HCT116 (cell line): Measurements from ENCODE around the gene MTUS2. TPM values are rescaled to one million over a fixed set of nuclear protein-coding genes. Genes with fewer than 3 reads are reported as not detected.

ENCODE experiments used
- ATAC-seq: fragments of 200-7000 bp; cut with Tn5 transposase; 2 replicates; pipeline ENCODE4 v1.9.1; 2020; ENCODE audit warnings: mild to moderate bottlenecking, moderate library complexity
- BruUV-seq: library from RNA; stranded (reverse); fragments of 400-500 nt; replicated peaks from 2 replicates; lab custom pipeline; 2021; lab: Mats Ljungman, UMichigan
- CTCF ChIA-PET: fragments of 300-600 bp; sonication (Branson Sonifier 250); formaldehyde crosslinking; loops from one replicate; lab custom pipeline; 2021; ENCODE audit warnings: antibody characterized with exemption; lab: Charles Lee
- POLR2A ChIA-PET: fragments of 300-600, 350-600 bp; sonication (Branson Sonifier 250); formaldehyde crosslinking; loops from one replicate; lab custom pipeline; 2021; ENCODE audit warnings: antibody characterized with exemption; lab: Charles Lee
- RAD21 ChIA-PET, 2 experiments: fragments of 300-600 bp; sonication (Branson Sonifier 250); formaldehyde crosslinking; loops; one replicate each; lab custom pipeline; 2023; ENCODE audit warnings: low total read pairs in 2 of 2; ENCODE audit not compliant: uncharacterized antibody in 2 of 2, unreplicated experiment in 2 of 2, low non-redundant PET in 1 of 2; lab: Charles Lee
- DNase-seq: peaks from one replicate; pipeline ENCODE4 v3.0.0-alpha.2; 2010; ENCODE audit warnings: low read depth, low spot score
- H2AFZ ChIP-seq: fragments of 200-600 bp; shearing (Covaris generic), sonication (generic); 2 replicates; pipeline ENCODE4 v1.6.1; 2017; ENCODE audit warnings: low read depth, mixed run types, mixed read lengths, antibody characterized with exemption, low read length; ENCODE audit not compliant: poor library complexity, severe bottlenecking
- H3K27ac ChIP-seq: 2 replicates; pipeline ENCODE4 v1.5.1; 2012; ENCODE audit warnings: low read depth, low read length
- H3K27me3 ChIP-seq: fragments of 200-600 bp; sonication (generic); 2 replicates; pipeline ENCODE4 v1.6.1; 2016; ENCODE audit warnings: mixed run types, low read length, mixed read lengths; ENCODE audit not compliant: insufficient read depth
- H3K36me3 ChIP-seq, 2 experiments: fragments of 200-500 bp in 1 of 2; fragments of 200-600 bp in 1 of 2; sonication (Bioruptor generic) in 1 of 2; sonication (generic) in 1 of 2; 2 replicates each; pipeline versions ENCODE4 v1.5.1 to v1.6.1; 2014 to 2016; ENCODE audit warnings: low read length in 2 of 2, inconsistent platforms in 1 of 2, mixed read lengths in 1 of 2, mixed run types in 1 of 2; ENCODE audit not compliant: insufficient read depth in 2 of 2, control insufficient read depth in 1 of 2
- H3K4me1 ChIP-seq, 2 experiments: fragments of 200-600 bp in 1 of 2; sonication (generic) in 1 of 2; 2 replicates each; pipeline versions ENCODE4 v1.5.1 to v1.6.1; 2012 to 2017; ENCODE audit warnings: low read length in 2 of 2, inconsistent platforms in 1 of 2, mild to moderate bottlenecking in 1 of 2, mixed read lengths in 1 of 2, mixed run types in 1 of 2, moderate library complexity in 1 of 2; ENCODE audit not compliant: insufficient read depth in 2 of 2, control insufficient read depth in 1 of 2
- H3K4me2 ChIP-seq: fragments of 200-600 bp; sonication (generic); 2 replicates; pipeline ENCODE4 v1.6.1; 2017; ENCODE audit warnings: mixed run types, low read length, mixed read lengths
- H3K4me3 ChIP-seq, 2 experiments: fragments of 200-600 bp in 1 of 2; sonication (generic) in 1 of 2; replicated peaks in 1 of 2; 2 replicates each; pipeline ENCODE4 v1.5.1; 2011 to 2016; ENCODE audit warnings: low read length in 2 of 2, control low read depth in 1 of 2, low read depth in 1 of 2, mild to moderate bottlenecking in 1 of 2, mixed read lengths in 1 of 2, mixed run types in 1 of 2
- H3K79me2 ChIP-seq: fragments of 200-600 bp; sonication (generic); 2 replicates; pipeline ENCODE4 v1.6.1; 2017; ENCODE audit warnings: mild to moderate bottlenecking, mixed run types, low read length, moderate library complexity, mixed read lengths; ENCODE audit not compliant: insufficient read depth
- H3K9ac ChIP-seq: fragments of 200-600 bp; sonication (generic); 2 replicates; pipeline ENCODE4 v1.6.1; 2016; ENCODE audit warnings: low read length, mixed read lengths
- H3K9me2 ChIP-seq: fragments of 200-600 bp; sonication (generic), shearing (Covaris generic); 2 replicates; pipeline ENCODE4 v1.6.1; 2017; ENCODE audit warnings: mixed run types, mild to moderate bottlenecking, moderate library complexity; ENCODE audit not compliant: insufficient read depth
- H3K9me3 ChIP-seq, 2 experiments: fragments of 200-500 bp in 1 of 2; fragments of 200-600 bp in 1 of 2; sonication (Bioruptor generic) in 1 of 2; sonication (generic) in 1 of 2; 2 replicates each; pipeline ENCODE4 v1.6.1; 2014 to 2017; ENCODE audit warnings: low read length in 2 of 2, mixed read lengths in 2 of 2, inconsistent platforms in 1 of 2, low read depth in 1 of 2, mild to moderate bottlenecking in 1 of 2, mixed run types in 1 of 2, moderate library complexity in 1 of 2; ENCODE audit not compliant: control insufficient read depth in 1 of 2, insufficient read depth in 1 of 2
- H4K20me1 ChIP-seq: fragments of 200-600 bp; sonication (generic), shearing (Covaris generic); 2 replicates; pipeline ENCODE4 v1.6.1; 2017; ENCODE audit warnings: mixed run types, mild to moderate bottlenecking, moderate library complexity; ENCODE audit not compliant: insufficient read depth
- CBX3 ChIP-seq: IDR thresholded peaks from 2 replicates; pipeline ENCODE4 v1.6.1; 2012; ENCODE audit warnings: low read depth
- CEBPB ChIP-seq: IDR thresholded peaks from 2 replicates; pipeline ENCODE4 v1.6.1; 2012; ENCODE audit warnings: low read depth
- EGR1 ChIP-seq: IDR thresholded peaks from 2 replicates; pipeline ENCODE4 v1.6.1; 2012; ENCODE audit warnings: low read depth
- ELF1 ChIP-seq: IDR thresholded peaks from 2 replicates; pipeline ENCODE4 v1.6.1; 2012; ENCODE audit warnings: low read depth, borderline replicate concordance
- EZH2 ChIP-seq: fragments of 200-600 bp; sonication (generic); IDR thresholded peaks from 2 replicates; pipeline ENCODE4 v1.6.1; 2017; ENCODE audit warnings: antibody characterized with exemption, mixed run types
- EZH2phosphoT487 ChIP-seq: fragments of 200-600 bp; IDR thresholded peaks from 2 replicates; pipeline ENCODE4 v1.6.1; 2018; ENCODE audit warnings: antibody characterized with exemption, borderline replicate concordance
- FOSL1 ChIP-seq: IDR thresholded peaks from 2 replicates; pipeline ENCODE4 v1.6.1; 2012; ENCODE audit warnings: low read depth
- MAX ChIP-seq: IDR thresholded peaks from 2 replicates; pipeline ENCODE4 v1.6.1; 2012
- POLR2A ChIP-seq: IDR thresholded peaks from 2 replicates; pipeline ENCODE4 v1.7.0; 2011; ENCODE audit warnings: borderline replicate concordance; ENCODE audit not compliant: insufficient read depth, insufficient read length; ENCODE audit errors: extremely low read depth
- POLR2AphosphoS5 ChIP-seq: IDR thresholded peaks from 2 replicates; pipeline ENCODE4 v1.6.1; 2011; ENCODE audit warnings: mild to moderate bottlenecking, low read depth, low read length, moderate library complexity
- RAD21 ChIP-seq: IDR thresholded peaks from 2 replicates; pipeline ENCODE4 v1.6.1; 2012; ENCODE audit warnings: low read depth, mild to moderate bottlenecking
- SIN3A ChIP-seq: IDR thresholded peaks from 2 replicates; pipeline ENCODE4 v1.6.1; 2012; ENCODE audit warnings: low read depth
- SP1 ChIP-seq: IDR thresholded peaks from 2 replicates; pipeline ENCODE4 v1.6.1; 2012; ENCODE audit warnings: low read depth
- SRF ChIP-seq: IDR thresholded peaks from 2 replicates; pipeline ENCODE4 v1.6.1; 2012; ENCODE audit warnings: low read depth
- YY1 ChIP-seq: IDR thresholded peaks from 2 replicates; pipeline ENCODE4 v1.6.1; 2011; ENCODE audit warnings: low read length, low read depth, moderate library complexity, mild to moderate bottlenecking; ENCODE audit not compliant: insufficient replicate concordance; ENCODE audit errors: extremely low read depth
- ZBTB33 ChIP-seq: IDR thresholded peaks from 2 replicates; pipeline ENCODE4 v1.6.1; 2011; ENCODE audit warnings: mild to moderate bottlenecking, low read length, moderate library complexity; ENCODE audit not compliant: insufficient replicate concordance; ENCODE audit errors: extremely low read depth
- ZFX ChIP-seq: fragments of 450-650 bp; IDR thresholded peaks from 2 replicates; pipeline ENCODE4 v1.6.1; 2017
- ZNF274 ChIP-seq: fragments of 200-500 bp; sonication (Bioruptor generic); IDR thresholded peaks from 2 replicates; pipeline ENCODE4 v1.6.1; 2014; ENCODE audit warnings: mild to moderate bottlenecking, low read depth, low read length, inconsistent platforms
- intact Hi-C: fragments of 100-400 bp; cut with micrococcal nuclease; formaldehyde crosslinking; loops from 2 replicates; pipeline ENCODE4 v1.10.0; 2022
- total RNA-seq: library from RNA; stranded (reverse); gene quantifications from one replicate; pipeline ENCODE4 v1.2.1, GENCODE V29; 2021; ENCODE audit not compliant: unreplicated experiment
- TF ChIP-seq, protein P1 (sequence below), 3 experiments: fragments of 200-600 bp in 1 of 3; sonication (generic) in 1 of 3; IDR thresholded peaks in 2 of 3; conservative IDR thresholded peaks in 1 of 3; 2 replicates each; pipeline ENCODE4 v1.5.1; 2012 to 2017; ENCODE audit warnings: low read depth in 2 of 3, low read length in 2 of 3, antibody characterized with exemption in 1 of 3, borderline replicate concordance in 1 of 3, control low read depth in 1 of 3, mild to moderate bottlenecking in 1 of 3, mixed read lengths in 1 of 3, mixed run types in 1 of 3, moderate library complexity in 1 of 3; ENCODE audit not compliant: insufficient read depth in 1 of 3
- TF ChIP-seq, protein P2 (sequence below): IDR thresholded peaks from 2 replicates; pipeline ENCODE4 v1.6.1; 2012

MTUS2 gene
- total RNA-seq, 1 experiment from 2014 or later = 0.02 TPM

GRCh38 chr13:29435125-29435911, 615.2 kb downstream of the MTUS2 start:
- H3K27ac ChIP-seq = no peak overlapping the region
- DNase-seq = no peak
- no TSS peak for BruUV-seq
- H3K4me2 ChIP-seq = no peak overlapping the region
- no peak for ATAC-seq
- RAD21 ChIA-PET = no interaction called here
- intact Hi-C loops = no loop called here
- no peaks in the 10 kb centered on the region for H3K9me2 ChIP-seq
- H2AFZ ChIP-seq = no peak overlapping the region
- CTCF ChIA-PET = no interaction called here
- no peak overlapping the region for H3K9ac ChIP-seq
- no peaks in the 10 kb centered on the region for H3K4me1 ChIP-seq
- no peak overlapping the region for H3K4me3 ChIP-seq
- H3K36me3 ChIP-seq = no peaks in the 10 kb centered on the region
- H3K27me3 ChIP-seq = peaks cover 26% of the 10 kb centered on the region
- no peak for TF ChIP-seq SRF
- TF ChIP-seq ELF1 = no peak
- no peak for TF ChIP-seq EZH2phosphoT487
- TF ChIP-seq CEBPB = no peak
- no peak for TF ChIP-seq ZFX
- TF ChIP-seq YY1 = no peak
- TF ChIP-seq RAD21 = no peak
- TF ChIP-seq MAX = no peak
- no peak for TF ChIP-seq POLR2A
- no peak for TF ChIP-seq EGR1
- TF ChIP-seq ZNF274 = no peak
- TF ChIP-seq, protein P1, sequence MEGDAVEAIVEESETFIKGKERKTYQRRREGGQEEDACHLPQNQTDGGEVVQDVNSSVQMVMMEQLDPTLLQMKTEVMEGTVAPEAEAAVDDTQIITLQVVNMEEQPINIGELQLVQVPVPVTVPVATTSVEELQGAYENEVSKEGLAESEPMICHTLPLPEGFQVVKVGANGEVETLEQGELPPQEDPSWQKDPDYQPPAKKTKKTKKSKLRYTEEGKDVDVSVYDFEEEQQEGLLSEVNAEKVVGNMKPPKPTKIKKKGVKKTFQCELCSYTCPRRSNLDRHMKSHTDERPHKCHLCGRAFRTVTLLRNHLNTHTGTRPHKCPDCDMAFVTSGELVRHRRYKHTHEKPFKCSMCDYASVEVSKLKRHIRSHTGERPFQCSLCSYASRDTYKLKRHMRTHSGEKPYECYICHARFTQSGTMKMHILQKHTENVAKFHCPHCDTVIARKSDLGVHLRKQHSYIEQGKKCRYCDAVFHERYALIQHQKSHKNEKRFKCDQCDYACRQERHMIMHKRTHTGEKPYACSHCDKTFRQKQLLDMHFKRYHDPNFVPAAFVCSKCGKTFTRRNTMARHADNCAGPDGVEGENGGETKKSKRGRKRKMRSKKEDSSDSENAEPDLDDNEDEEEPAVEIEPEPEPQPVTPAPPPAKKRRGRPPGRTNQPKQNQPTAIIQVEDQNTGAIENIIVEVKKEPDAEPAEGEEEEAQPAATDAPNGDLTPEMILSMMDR (IDR thresholded peaks at IDR 0.05 in 2 of 3, conservative IDR thresholded peaks at IDR 0.05 in 1 of 3; ENCODE audit: borderline replicate concordance in 1 of 3, insufficient read depth in 1 of 3, low read depth in 2 of 3, low read length in 2 of 3) = no peak
- TF ChIP-seq SIN3A = no peak
- no peak for TF ChIP-seq EZH2
- TF ChIP-seq FOSL1 = no peak
- TF ChIP-seq POLR2AphosphoS5 = no peak
- TF ChIP-seq CBX3 = no peak
- TF ChIP-seq, protein P2, sequence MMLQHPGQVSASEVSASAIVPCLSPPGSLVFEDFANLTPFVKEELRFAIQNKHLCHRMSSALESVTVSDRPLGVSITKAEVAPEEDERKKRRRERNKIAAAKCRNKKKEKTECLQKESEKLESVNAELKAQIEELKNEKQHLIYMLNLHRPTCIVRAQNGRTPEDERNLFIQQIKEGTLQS = no peak
- no peak for TF ChIP-seq ZBTB33
- TF ChIP-seq SP1 = no peak
- POLR2A ChIA-PET = no interaction called here
- no peaks in the 10 kb centered on the region for H3K79me2 ChIP-seq
- H4K20me1 ChIP-seq = no peaks in the 10 kb centered on the region
- H3K9me3 ChIP-seq = no peaks in the 10 kb centered on the region
